Mucosa of gallbladder (tissue), 1 donor: ENCODE data around the gene CAB39L. TPM values are rescaled to one million over a fixed set of nuclear protein-coding genes. Genes with fewer than 3 reads are reported as not detected.
"Not testable (repeated sequence)": the region's sequence is repeated elsewhere in the genome, so short reads cannot be mapped to it uniquely, and the experiment has no call there.

Experiments
- DNase-seq: peaks from one replicate; pipeline ENCODE4 v3.0.0-alpha.2; 2020; ENCODE audit warnings: low spot score
- total RNA-seq: library from RNA; stranded (reverse); gene quantifications from one replicate; pipeline ENCODE4 v1.2.1, GENCODE V29; 2021
- donor health status: DM: no; HTN: no; CAD: no.

The CAB39L gene
- total RNA-seq, 1 donor from 2014 or later, result 27.5 TPM

DNA sequence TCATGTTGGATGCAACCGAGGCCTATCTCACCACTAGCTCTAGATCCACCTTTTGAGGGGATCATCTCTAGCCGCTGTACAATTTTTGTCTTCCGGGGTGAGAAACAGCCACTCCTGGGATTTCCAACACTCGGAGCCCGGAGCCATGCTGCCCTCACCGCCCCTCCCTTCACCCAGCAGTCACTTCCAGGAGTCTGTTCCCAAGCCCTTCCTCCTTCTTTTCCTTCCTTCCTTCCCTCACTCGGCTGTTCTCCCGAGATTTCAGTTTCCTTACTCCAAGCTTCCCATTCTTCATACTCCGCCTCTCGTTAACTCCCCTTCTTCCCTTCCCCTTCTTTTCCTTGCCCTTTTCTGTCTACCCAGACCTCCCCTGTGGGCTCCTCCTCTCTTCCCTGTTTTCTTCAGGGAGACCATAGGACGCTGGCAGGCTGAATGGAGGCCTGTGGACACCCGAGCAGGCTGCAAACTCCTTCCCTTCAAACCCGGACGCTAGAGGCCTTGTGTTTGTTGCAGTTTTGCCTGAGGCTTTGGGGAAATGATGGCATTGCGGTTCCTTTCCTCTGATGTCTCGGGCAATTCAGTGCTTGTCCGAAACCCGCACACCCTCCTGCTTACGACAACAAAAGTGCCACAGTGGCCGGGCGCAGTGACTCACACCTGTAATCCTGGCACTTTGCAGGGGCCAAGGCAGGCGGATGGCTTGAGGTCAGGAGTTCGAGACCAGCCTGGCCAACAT, 96.0 kb downstream of the CAB39L start:
- DNase-seq, result no peak

DNA sequence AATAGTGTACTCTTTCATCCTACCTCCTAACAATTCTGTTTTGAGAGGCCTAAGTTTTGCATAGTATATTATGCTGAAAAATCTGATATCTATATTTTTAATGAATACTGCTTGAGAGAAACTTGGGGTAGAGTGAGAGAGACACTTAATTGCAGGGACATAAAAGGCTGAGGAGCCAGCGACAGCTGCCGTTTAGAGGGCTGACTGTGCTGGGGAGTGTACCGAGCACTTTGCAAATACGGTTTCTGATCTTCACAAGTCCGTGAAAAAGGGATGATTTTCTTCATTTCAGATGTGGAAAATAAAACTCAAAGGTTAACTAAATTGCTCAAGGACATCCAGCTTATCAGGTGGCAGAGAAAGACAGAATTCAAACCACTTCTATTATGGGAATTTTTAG, 97.4 kb downstream of the CAB39L start:
- DNase-seq, result no peak

GRCh38 chr13:49343731-49344130, 100.1 kb downstream of the CAB39L start:
- DNase-seq, result no peak

GRCh38 chr13:49343255-49343654, 100.6 kb downstream of the CAB39L start:
- DNase-seq, result no peak

- no peak for DNase-seq
These were observed 101.4 kb downstream of the CAB39L start for GRCh38 chr13:49342454-49342853.

GRCh38 chr13:49341941-49342340, 101.9 kb downstream of the CAB39L start:
- DNase-seq, result no peak

DNA sequence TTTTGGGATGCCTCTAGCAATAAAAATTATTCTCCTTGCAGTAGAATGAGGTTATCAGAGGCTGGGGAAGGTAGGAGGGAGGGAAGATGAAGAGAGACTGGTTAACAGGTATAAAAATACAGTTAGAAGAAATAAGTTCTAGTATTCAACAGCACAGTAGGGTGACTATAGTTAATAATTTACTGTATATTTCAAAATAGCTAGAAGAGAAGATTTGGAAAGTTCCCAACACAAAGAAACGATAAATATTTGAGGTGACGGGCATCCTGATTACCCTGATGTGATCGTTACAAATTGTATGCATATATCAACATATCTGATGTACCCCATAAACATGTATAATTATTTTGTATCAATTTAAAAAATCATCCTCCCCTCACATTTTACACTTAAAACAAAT, 102.3 kb downstream of the CAB39L start:
- DNase-seq, result no peak

DNA sequence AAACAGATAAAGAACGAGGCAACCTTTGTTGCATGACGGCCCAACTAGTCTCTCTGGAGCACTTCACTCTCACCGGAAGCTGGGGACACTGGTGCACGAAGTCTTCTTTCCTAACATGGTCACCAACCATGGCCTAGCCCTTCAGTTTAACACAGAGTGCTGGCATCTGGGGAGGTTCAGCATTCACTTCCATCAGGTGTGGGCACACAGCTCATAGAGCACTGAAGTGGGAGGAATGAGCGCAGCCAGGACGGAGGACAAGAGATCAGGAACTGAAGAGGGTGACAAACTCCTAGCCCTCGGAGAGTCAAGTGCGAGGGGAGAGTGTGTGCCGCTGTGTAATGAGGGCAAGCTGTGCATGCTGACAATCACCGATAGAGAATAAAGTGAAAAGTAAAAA, 103.7 kb downstream of the CAB39L start:
- DNase-seq, result no peak

DNA sequence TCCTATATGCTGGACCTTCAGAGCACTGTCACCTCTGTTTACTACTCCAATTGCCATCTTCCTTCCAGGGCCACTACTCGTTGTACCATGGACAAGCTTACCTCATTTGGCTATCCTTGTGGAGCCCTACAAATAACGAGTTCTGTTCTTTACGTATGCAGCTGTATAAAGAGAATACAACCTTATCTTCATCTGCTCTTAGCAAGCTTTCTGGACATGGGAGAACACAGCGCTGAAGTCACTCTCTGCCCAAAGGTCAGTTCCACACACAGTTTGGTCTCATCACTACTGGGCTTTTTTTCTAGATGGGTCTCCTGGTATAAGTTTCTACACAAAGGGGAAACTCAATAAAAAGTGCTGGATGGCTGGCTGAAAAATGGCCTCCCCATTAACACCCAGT, 107.2 kb downstream of the CAB39L start:
- DNase-seq, result no peak

GRCh38 chr13:49330546-49330864, 113.4 kb downstream of the CAB39L start:
- DNase-seq, result no peak

GRCh38 chr13:49329831-49330545, 113.9 kb downstream of the CAB39L start:
- DNase-seq, result no peak

GRCh38 chr13:49327145-49327544, 116.7 kb downstream of the CAB39L start:
- not testable (repeated sequence) for DNase-seq

- no peak for DNase-seq
These were observed 117.5 kb downstream of the CAB39L start for GRCh38 chr13:49326222-49326917.

GRCh38 chr13:49323344-49323743, 120.5 kb downstream of the CAB39L start:
- no peak for DNase-seq

DNA sequence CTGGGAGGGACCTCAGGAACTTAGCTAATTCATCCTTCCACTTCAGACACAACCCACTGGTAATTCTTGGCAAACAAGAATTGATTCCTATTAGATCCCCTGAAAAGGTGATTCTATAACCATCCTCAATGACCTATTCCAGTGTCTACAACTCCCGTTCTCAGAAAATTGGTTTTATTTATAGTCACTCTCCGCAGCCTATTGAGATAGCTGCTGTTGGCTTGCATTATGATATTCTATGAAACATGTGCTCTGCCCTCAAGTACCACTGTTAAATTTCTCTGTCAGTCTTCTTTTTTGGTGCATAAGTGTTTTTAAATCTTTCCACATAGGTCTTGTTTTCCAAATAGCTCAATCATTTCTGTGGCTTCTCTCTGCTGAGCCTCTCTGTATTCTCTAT, 121.2 kb downstream of the CAB39L start:
- DNase-seq, result no peak

GRCh38 chr13:49320975-49321374, 122.9 kb downstream of the CAB39L start:
- no peak for DNase-seq

DNA sequence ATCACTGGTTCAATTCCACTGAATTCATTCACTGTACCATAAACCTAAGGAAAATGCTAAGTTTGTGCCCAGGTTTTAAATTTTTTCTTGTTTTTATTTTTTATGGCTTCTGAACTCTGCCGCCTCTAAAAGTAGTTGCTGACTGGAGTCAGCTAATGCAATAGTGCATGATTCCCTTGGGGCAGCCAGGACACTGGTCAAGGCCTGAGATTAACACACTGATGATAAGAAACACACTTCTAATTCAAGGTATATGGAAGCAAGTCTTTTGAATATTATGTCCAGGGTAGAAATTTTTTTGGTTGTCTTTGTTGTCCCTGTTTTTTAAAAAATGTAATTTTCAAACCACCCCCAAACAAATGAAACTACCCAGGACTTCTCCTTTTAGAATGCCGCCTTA, 123.9 kb downstream of the CAB39L start:
- no peak for DNase-seq

GRCh38 chr13:49319551-49319950, 124.3 kb downstream of the CAB39L start:
- DNase-seq, result no peak

- no peak for DNase-seq
These were observed 127.9 kb downstream of the CAB39L start for GRCh38 chr13:49315756-49316482.

- no peak for DNase-seq
These were observed 128.8 kb downstream of the CAB39L start for GRCh38 chr13:49315036-49315565.

DNA sequence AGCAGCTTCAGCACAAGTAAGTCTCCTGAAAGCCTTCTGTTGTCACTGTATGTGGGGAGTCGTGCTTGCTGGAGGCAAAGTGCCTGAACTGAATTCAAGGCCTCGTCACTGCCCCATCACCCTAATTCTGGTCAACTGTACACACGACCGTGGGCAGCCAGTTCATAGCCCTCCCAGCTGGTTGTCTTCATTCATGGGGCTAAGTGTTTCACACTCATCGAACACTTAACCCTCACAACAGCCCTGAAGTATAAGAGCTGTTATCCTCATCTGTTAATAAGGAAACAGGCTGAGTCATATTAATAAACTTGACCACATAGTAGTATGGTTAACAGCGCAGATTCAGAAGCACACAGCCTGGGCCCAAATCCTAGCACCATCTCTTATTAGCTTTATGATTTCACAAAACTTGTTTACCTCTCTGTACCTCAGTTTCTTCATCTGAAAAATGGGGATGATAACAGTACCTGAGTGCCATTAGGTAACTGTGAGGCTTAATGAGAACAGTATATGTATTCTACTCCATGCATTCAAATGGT, 129.5 kb downstream of the CAB39L start:
- DNase-seq, result no peak

DNA sequence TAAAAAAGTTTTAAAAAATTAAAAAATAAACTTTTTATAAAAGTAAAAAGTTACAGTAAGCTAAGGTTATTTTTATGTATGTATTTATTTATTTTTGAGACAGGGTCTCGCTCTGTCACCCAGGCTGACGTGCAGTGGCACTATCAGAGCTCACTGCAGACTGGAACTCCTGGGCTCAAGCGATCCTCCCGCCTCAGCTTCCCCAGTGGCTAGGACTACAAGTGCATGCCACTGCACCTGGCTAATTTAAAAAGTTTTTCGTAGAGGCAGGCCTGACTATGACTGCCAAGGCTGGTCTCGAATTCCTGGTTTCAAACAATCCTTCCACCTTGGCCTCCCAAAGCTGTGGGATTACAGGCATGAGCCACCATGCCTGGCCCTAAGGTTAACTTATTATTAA, 132.0 kb downstream of the CAB39L start:
- DNase-seq, result no peak
